Thyroid gland (tissue), 4 donors: Measurements from ENCODE around the gene SCTR.

Source experiments
- POLR2A ChIP-seq, 2 donors: fragments of 450-650 bp; IDR thresholded peaks; one replicate each; pipeline ENCODE4 v1.6.1; 2017; ENCODE audit warnings: antibody characterized with exemption in 2 of 2, mild to moderate bottlenecking in 2 of 2, moderate library complexity in 1 of 2
- TF ChIP-seq, protein P1 (sequence below), 6 experiments: fragments of 200-600 bp in 3 of 6; fragments of 450-650 bp in 3 of 6; sonication (generic) in 3 of 6; IDR thresholded peaks; one replicate each; pipeline ENCODE4 v1.5.1; 2016 to 2019; ENCODE audit warnings: antibody characterized with exemption in 6 of 6, mild to moderate bottlenecking in 2 of 6, inconsistent platforms in 1 of 6, moderate library complexity in 1 of 6

- TF ChIP-seq, protein P1, sequence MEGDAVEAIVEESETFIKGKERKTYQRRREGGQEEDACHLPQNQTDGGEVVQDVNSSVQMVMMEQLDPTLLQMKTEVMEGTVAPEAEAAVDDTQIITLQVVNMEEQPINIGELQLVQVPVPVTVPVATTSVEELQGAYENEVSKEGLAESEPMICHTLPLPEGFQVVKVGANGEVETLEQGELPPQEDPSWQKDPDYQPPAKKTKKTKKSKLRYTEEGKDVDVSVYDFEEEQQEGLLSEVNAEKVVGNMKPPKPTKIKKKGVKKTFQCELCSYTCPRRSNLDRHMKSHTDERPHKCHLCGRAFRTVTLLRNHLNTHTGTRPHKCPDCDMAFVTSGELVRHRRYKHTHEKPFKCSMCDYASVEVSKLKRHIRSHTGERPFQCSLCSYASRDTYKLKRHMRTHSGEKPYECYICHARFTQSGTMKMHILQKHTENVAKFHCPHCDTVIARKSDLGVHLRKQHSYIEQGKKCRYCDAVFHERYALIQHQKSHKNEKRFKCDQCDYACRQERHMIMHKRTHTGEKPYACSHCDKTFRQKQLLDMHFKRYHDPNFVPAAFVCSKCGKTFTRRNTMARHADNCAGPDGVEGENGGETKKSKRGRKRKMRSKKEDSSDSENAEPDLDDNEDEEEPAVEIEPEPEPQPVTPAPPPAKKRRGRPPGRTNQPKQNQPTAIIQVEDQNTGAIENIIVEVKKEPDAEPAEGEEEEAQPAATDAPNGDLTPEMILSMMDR (IDR thresholded peaks at IDR 0.05), result no peak
- TF ChIP-seq POLR2A (IDR thresholded peaks at IDR 0.05), result no peak
These were observed 99.8 kb downstream of the SCTR start for GRCh38 chr2:119424284-119425118.
